NB4 (cell line): ENCODE data around the gene ZNRF3.

Experiments used
- CTCF ChIP-seq: IDR thresholded peaks from one replicate; pipeline ENCODE4 v1.5.1; 2012; ENCODE audit warnings: low read depth, low read length
- POLR2A ChIP-seq: IDR thresholded peaks from 2 replicates; pipeline ENCODE4 v1.6.1; 2011; ENCODE audit warnings: mild to moderate bottlenecking; ENCODE audit not compliant: insufficient read length; ENCODE audit errors: extremely low read depth

- no peak for TF ChIP-seq CTCF
- TF ChIP-seq POLR2A, result no peak
Measured at GRCh38 chr22:28953976-28954880, 70.9 kb downstream of the ZNRF3 start.
